ENCODE results near the gene DRAM1.

The DRAM1 gene

DNA sequence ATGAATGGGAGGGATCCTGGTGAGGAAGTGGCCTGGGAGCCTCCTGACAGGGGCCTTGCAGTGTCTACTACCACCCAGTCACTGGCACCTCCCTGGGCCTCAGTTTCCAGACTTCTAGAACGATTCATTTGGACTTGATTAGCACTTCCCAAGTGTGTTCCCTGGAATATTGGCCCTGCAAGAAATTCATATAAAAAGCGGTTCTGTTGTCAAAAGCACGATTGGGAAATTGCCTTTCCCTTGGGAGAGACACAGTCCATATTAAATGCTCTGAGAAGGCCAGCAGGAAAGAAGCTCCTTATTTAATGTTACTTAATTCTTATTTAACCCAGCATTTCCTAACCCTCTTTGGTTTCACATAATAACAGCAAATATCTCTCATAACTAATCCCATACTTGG is 61.9 kb downstream of the DRAM1 start:
- in situ Hi-C loops (cut with MboI; ENCODE audit: low sequenced_read_pairs): loop anchor here (25.0 kb wide), 1 partner anchor 548 kb away; the partner anchor contains the start of gene IGF1

DNA sequence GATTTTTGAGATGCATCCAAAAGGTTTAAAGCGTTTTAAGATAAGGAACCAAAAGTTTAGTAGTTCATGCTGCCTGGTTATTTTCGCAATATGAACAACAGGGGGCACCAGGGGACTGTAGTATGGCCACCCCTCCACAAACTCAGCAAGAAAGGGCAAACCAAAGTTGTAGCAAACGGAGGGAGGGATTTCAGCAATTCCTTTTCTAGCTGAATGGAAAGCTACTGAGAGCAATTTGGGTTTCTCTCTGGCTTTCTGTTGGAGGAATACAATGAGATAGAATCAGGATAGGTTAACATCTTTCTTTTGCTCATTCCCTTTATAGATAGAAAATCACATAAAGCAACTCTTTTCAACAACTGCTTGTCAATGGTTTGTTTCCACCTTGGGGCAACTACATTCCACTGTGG is 62.5 kb downstream of the DRAM1 start:
- in situ Hi-C loops (cut with MboI; ENCODE audit: low sequenced_read_pairs): loop anchor here (25.0 kb wide), 1 partner anchor 547 kb away; the partner anchor contains the start of gene IGF1

GRCh38 chr12:101940400-101940950 is 63.1 kb downstream of the DRAM1 start:
- in situ Hi-C loops (cut with MboI; ENCODE audit: low sequenced_read_pairs): loop anchor here (25.0 kb wide), 1 partner anchor 547 kb away; the partner anchor contains the start of gene IGF1

GRCh38 chr12:101941306-101942249 is 64.2 kb downstream of the DRAM1 start:
- in situ Hi-C loops (cut with MboI; ENCODE audit: low sequenced_read_pairs): loop anchor here (25.0 kb wide), 1 partner anchor 546 kb away; the partner anchor contains the start of gene IGF1

- in situ Hi-C loops (cut with MboI; ENCODE audit: low sequenced_read_pairs): loop anchor here (25.0 kb wide), 1 partner anchor 545 kb away; the partner anchor contains the start of gene IGF1
These were observed 64.8 kb downstream of the DRAM1 start for GRCh38 chr12:101942250-101942605.

- in situ Hi-C loops (cut with MboI; ENCODE audit: low sequenced_read_pairs): loop anchor here (25.0 kb wide), 1 partner anchor 542 kb away; the partner anchor contains the start of gene IGF1
These were observed 68.2 kb downstream of the DRAM1 start for GRCh38 chr12:101945369-101946232.

DNA sequence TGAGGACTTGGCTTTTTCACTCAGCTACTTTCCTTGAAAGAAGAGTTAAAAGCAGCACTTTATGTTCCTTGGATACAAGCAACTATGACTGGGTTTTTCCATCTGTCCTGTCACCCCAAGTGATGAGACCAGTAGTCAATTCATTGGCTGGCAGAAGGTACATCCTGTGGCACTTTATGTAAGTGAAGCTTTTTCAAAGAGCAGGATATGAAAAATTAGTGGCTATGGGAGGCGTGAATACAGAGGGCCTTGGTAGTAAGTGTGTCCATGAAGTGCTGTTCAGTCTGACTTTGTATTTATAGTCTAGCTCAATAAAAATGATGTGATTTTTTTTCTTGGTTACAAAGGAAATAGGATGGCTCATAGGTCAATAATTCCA is 68.8 kb downstream of the DRAM1 start:
- in situ Hi-C loops (cut with MboI; ENCODE audit: low sequenced_read_pairs): loop anchor here (25.0 kb wide), 1 partner anchor 541 kb away; the partner anchor contains the start of gene IGF1

DNA sequence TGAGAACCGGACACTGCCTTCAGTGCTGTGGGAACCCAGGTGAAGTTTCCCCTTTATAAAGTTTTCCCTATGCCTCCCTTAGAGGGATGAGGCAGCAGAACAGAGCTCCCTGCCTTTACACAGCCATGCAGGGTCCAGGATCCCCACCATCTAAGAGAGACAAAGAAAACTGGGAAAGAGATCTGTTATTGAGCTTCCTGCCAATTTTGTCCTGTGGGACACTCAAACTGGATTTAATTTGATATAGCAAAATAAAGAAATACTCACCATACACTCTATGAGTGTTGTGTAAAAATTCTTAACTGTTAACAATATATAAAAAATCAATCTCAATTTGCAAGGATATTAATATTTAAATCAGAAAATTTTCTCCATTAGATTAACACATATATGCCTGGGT is 69.9 kb downstream of the DRAM1 start:
- in situ Hi-C loops (cut with MboI; ENCODE audit: low sequenced_read_pairs): loop anchor here (25.0 kb wide), 1 partner anchor 540 kb away; the partner anchor contains the start of gene IGF1

- in situ Hi-C loops (cut with MboI; ENCODE audit: low sequenced_read_pairs): loop anchor here (25.0 kb wide), 1 partner anchor 539 kb away; the partner anchor contains the start of gene IGF1
These were observed 71.0 kb downstream of the DRAM1 start for GRCh38 chr12:101948365-101948764.

DNA sequence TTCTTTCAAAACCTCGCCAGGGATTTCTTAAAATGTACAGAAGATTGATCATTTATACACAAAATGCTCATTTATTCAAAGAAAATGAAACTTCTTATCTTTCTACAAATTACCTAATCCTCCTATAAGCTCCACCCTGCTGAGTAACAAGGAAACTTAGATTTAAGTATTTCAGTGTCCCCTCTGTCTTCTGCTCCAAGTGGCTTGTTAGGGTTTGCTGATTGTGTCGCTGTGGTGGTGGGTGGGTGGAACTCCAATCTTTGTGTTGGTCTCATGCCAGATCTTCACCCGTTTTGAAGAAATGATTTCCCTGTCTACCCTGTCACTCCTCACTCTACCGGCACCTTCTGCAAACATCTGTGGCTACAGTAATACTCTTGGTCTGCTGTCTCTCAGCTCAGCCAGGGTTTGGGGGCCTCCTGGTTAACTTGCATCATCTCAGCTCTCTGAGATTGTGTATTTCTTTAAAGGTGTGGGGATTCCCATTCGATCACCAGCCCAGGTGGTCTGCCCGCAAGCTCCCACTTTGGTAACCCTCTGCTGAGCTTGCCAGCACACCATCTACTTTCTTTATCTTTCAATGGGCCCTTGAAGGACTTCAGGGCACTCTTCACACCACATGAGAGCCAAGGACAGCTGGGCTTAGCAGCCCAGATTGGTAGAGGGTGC is 73.8 kb downstream of the DRAM1 start:
- in situ Hi-C loops (cut with MboI; ENCODE audit: low sequenced_read_pairs): no loop called here

DNA sequence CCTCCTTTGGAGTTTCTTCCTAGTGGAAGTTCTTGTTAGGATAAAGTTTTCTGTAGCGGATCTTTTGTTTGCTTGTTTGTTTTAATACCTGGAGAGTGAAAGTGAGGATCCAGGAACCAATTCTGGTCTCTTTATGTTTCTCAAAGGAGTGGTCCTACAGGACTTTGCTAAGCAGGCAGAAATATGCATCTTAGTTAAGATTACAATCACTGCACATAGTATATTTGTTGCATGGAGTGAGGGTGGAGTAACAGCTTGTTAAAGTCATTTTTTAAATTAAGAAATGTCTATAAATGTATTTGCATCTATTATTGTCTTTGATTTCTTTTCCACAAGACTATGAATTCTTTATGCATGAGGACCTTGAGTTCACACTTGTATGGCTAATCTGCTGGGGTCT is 76.7 kb downstream of the DRAM1 start:
- in situ Hi-C loops (cut with MboI; ENCODE audit: low sequenced_read_pairs): no loop called here

DNA sequence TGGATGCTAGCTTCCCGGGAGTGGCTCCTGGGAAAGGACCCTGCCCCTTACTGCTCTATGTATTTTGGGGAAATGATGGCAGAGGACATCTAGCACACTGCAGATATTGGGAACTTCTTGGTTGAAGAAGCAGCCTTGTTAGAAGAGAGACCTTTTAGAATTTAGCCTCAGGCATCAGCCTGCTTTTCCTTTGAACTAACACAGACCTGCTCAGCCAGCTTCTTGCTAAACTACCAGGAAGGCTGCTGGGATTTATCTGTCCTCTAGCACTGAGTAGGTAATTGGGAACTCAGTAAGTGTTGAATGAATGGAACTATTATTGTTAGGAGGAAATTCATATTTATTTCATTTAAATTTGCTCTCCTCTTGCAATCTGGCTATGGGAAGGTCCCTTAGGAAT is 77.3 kb downstream of the DRAM1 start:
- in situ Hi-C loops (cut with MboI; ENCODE audit: low sequenced_read_pairs): no loop called here

DNA sequence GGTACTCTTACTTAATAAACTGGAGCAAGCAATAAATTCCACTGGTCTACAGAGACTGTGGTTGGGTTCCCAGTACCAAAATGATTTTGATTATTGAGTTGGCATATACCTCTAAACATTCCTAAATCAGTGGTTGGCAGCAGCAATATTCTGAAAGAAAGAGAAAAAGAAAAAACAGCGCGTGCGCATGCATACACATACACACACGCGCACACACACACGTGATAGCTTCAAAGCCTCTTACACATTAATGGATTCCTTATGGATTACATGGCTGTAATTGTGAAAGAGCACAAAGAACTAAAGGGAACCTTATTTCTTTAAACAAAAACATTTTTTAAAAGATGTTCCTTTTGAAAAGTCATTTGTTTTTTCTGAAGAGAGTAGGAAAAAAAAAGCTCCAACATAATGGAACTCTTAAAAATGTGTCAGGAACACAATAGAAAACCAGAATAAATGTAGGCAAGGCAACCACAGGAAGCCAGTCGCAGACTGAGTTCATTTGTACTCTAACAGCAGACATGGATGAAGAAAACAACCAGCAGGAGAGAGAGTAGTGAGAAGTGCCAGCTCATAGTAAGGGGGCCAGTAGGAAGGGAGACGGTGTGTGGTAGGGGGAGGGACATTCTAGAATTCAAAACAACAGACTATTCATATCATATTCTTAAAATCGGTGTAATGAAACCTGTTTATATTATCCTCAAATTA is 80.0 kb downstream of the DRAM1 start:
- in situ Hi-C loops (cut with MboI; ENCODE audit: low sequenced_read_pairs): no loop called here

GRCh38 chr12:101959607-101960006 is 82.2 kb downstream of the DRAM1 start:
- in situ Hi-C loops (cut with MboI; ENCODE audit: low sequenced_read_pairs): no loop called here

- in situ Hi-C loops (cut with MboI; ENCODE audit: low sequenced_read_pairs): no loop called here
These were observed 85.1 kb downstream of the DRAM1 start for GRCh38 chr12:101962486-101962885.

GRCh38 chr12:101963697-101964096 is 86.3 kb downstream of the DRAM1 start:
- in situ Hi-C loops (cut with MboI; ENCODE audit: low sequenced_read_pairs): no loop called here

GRCh38 chr12:101966496-101966895 is 89.1 kb downstream of the DRAM1 start:
- in situ Hi-C loops (cut with MboI; ENCODE audit: low sequenced_read_pairs): no loop called here

DNA sequence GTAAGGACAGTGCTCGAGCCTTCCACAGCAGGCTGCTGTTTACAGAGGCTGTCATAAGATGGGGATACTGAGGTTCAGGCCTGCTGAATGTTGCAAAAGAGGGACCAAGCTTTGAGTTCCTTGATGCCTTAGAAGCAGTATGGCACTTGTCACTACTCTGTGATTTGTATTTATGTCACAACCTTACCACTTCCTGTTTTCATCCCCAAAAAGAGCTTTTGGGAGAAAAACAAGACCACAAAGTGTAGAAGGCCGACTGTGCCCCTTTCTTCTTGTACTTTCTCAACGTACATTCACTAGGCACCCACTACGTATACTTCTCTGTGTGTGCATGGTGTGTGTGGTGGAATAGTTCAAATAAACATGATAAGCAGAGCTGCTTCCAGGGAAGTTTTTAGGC is 90.1 kb downstream of the DRAM1 start:
- in situ Hi-C loops (cut with MboI; ENCODE audit: low sequenced_read_pairs): no loop called here

- in situ Hi-C loops (cut with MboI; ENCODE audit: low sequenced_read_pairs): no loop called here
These were observed 91.4 kb downstream of the DRAM1 start for GRCh38 chr12:101968770-101969169.

All from HL-60/S4 treated with phorbol 12-myristate 13-acetate at 8.2 ng/mL for 4 days and 3 days (cell line).